ENCODE results near the gene AIPL1.

Gene AIPL1

DNA sequence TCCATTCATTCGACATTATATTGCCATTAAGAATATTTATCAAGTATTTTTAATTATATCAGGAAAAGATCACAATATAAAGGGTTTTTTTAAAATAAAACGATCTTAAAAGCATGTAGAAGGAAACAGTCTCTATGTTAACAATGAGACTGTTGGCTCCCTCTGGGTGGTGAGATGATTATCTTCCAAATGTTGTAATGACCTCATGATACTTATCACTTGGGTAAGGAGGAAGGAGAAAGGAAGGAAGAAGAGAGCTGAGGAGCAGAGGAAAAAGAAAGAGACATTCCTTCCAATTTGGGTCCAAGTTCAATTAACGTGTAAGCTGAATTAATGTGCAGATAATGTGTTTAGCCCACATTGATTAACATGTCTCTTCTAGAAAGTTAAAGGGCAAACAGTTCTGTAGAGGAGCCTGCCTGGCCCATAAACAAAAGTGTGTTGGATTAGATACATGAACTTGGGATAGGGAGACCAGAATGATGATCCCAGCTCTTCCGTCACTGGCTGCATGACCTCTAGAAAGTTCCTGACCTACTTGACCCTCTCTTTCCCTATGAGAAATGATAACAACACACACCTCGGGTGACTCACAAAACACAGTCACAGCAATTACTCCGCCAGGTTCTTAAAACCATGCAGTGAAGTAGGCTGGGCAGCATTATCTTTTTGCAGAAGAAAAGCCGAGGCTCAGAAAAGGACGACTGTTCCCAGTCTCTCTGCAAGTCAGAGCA, 41.3 kb upstream of the AIPL1 start:
- H3K36me3 ChIP-seq: no peaks in the 10 kb centered on the region
- no peak overlapping the region for H3K9ac ChIP-seq
- H3K27ac ChIP-seq: no peak overlapping the region
- no peaks in the 10 kb centered on the region for H3K9me3 ChIP-seq (replicated peaks in 1 of 11)
- no peak for TF ChIP-seq Cebpa-rat (IDR thresholded peaks at IDR 0.05)
- peaks cover 0 to 9% (median 0%) of the 10 kb centered on the region in 11 experiments; a peak in 4 of 22 replicates for H4K20me1 ChIP-seq
- peaks cover 6 to 28% (median 17%) of the 10 kb centered on the region in 10 experiments for H3K4me1 ChIP-seq
- peaks cover 0 to 7% (median 0%) of the 10 kb centered on the region in 11 experiments; a peak in 1 of 22 replicates for H3K27me3 ChIP-seq
- H3K4me3 ChIP-seq: no peak overlapping the region
- no peak overlapping the region for H3K4me2 ChIP-seq

DNA sequence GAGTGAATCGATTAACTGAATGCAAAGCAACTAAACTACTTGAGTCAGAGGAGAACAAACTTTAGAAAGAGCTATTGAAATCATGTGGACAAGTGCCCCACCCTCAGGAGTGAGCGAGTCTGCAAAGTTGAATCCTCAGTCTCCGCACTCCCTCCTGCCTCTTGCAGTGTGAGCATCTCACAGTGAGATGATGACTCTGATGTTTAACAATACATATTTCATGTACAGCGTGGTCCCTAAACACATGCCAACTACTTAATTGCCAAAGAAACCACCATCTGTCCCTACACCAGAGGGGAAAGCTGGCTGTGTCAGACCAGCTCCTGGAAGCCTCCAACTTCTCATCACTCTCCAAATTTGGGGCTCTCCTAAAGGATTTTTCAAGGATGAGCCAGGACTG, 40.5 kb upstream of the AIPL1 start:
- Histone ChIP-seq H3K4me1 (peaks cover 12 to 36% (median 26%) of the 10 kb centered on the region in 10 experiments), H4K20me1 (peaks cover 0 to 9% (median 0%) of the 10 kb centered on the region in 11 experiments; a peak in 4 of 22 replicates), H3K4me3 (no peak overlapping the region), H3K9ac (no peak overlapping the region), H3K27ac (no peak overlapping the region), H3K27me3 (peaks cover 0 to 3% (median 0%) of the 10 kb centered on the region in 11 experiments; a peak in 1 of 22 replicates), H3K4me2 (no peak overlapping the region), H3K9me3 (replicated peaks in 1 of 11) (no peaks in the 10 kb centered on the region), H3K36me3 (no peaks in the 10 kb centered on the region)
- no peak for TF ChIP-seq Cebpa-rat (IDR thresholded peaks at IDR 0.05)

DNA sequence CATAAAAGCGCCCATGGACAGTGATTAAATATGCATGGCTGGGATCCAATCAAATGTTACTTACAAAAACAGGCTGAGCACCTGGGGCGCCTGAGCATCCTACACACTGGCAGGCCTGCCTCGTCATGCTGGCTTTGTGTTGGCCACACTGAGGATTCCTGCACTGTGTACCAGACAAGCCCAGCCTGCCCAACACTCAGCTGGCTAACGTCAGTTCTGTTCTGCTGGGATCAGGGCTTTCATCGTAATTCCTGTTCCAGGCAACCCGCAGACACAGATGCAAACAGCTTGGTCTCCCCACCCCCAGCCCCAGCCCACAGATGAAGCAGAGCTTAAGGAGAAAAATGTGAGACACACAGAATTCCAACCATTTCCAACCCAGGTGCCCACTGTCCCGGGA, 40.0 kb upstream of the AIPL1 start:
- Histone ChIP-seq H3K4me3 (no peak overlapping the region), H3K9me3 (replicated peaks in 1 of 11) (no peaks in the 10 kb centered on the region), H3K36me3 (no peaks in the 10 kb centered on the region), H4K20me1 (peaks cover 0 to 9% (median 0%) of the 10 kb centered on the region in 11 experiments; a peak in 2 of 22 replicates), H3K4me1 (peaks cover 12 to 39% (median 26%) of the 10 kb centered on the region in 10 experiments), H3K4me2 (no peak overlapping the region), H3K27ac (no peak overlapping the region), H3K9ac (no peak overlapping the region), H3K27me3 (no peaks in the 10 kb centered on the region)
- no peak for TF ChIP-seq Cebpa-rat (IDR thresholded peaks at IDR 0.05)

- Histone ChIP-seq H3K4me3 (no peak overlapping the region), H3K4me2 (no peak overlapping the region), H3K27me3 (no peaks in the 10 kb centered on the region), H3K27ac (no peak overlapping the region), H4K20me1 (peaks cover 0 to 9% (median 0%) of the 10 kb centered on the region in 11 experiments; a peak in 2 of 22 replicates), H3K9ac (no peak overlapping the region), H3K36me3 (no peaks in the 10 kb centered on the region), H3K9me3 (replicated peaks in 1 of 11) (no peaks in the 10 kb centered on the region), H3K4me1 (peaks cover 12 to 39% (median 26%) of the 10 kb centered on the region in 10 experiments)
- TF ChIP-seq Cebpa-rat (IDR thresholded peaks at IDR 0.05): no peak
Observed at GRCh38 chr17:6474376-6474775, 39.5 kb upstream of the AIPL1 start.

DNA sequence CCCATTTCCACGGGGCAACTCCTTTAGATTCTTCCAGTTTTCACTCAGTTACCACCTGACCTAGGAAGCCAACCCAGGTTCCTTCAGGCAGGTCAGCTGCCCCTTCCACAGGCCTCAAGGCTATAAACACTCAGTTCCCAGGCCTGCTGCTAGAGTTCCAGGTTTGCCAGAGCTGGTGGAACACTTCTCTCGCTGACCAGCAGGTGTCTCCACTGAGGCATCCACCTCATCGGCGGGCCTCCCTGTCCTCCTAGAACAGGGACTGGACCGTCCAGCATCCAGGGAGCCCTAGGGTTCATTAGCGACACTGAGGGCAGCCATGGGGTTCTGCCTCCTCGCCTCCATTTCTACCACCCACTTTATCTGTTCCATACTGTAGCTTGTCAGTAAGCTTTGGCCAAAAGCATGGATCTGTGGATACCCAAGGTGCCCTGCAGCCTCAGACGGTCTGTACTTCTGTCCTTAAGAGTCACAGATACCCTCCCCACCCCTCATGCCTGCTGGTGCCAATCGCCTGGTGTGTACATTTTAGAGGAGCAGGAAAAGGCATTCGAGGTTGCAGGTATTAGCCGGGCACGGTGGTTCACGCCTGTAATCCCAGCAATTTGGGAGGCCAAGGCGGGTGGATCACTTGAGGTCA, 38.3 kb upstream of the AIPL1 start:
- Histone ChIP-seq H3K9ac (no peak overlapping the region), H3K4me1 (peaks cover 12 to 39% (median 26%) of the 10 kb centered on the region in 10 experiments), H3K27me3 (no peaks in the 10 kb centered on the region), H3K9me3 (replicated peaks in 1 of 11) (no peaks in the 10 kb centered on the region), H3K27ac (no peak overlapping the region), H3K4me2 (0 out of 22 replicates have a peak overlapping the region, but pooled peaks of 2 of the 11 experiments have one; percentile 15 to 17), H4K20me1 (peaks cover 0 to 9% (median 0%) of the 10 kb centered on the region in 11 experiments; a peak in 1 of 22 replicates), H3K36me3 (no peaks in the 10 kb centered on the region), H3K4me3 (no peak overlapping the region)
- no peak for TF ChIP-seq Cebpa-rat (IDR thresholded peaks at IDR 0.05)

GRCh38 chr17:6472517-6472916, 37.6 kb upstream of the AIPL1 start:
- Histone ChIP-seq H4K20me1 (peaks cover 0 to 9% (median 0%) of the 10 kb centered on the region in 11 experiments; a peak in 1 of 22 replicates), H3K36me3 (no peaks in the 10 kb centered on the region), H3K4me1 (peaks cover 12 to 39% (median 26%) of the 10 kb centered on the region in 10 experiments), H3K27ac (no peak overlapping the region), H3K4me2 (peak overlapping the region in 6 of 11 experiments; percentile 0 to 69 (median 60); a peak in 6 of 22 replicates), H3K27me3 (no peaks in the 10 kb centered on the region), H3K9me3 (replicated peaks in 1 of 11) (peaks cover 0 to 2% (median 0%) of the 10 kb centered on the region in 11 experiments; a peak in 1 of 22 replicates), H3K9ac (peak overlapping the region in 1 of 11 experiments; percentile 12; a peak in 1 of 22 replicates), H3K4me3 (no peak overlapping the region)
- TF ChIP-seq Cebpa-rat (IDR thresholded peaks at IDR 0.05): no peak

- Histone ChIP-seq H3K27ac (peak overlapping the region in 1 of 11 experiments; percentile 42; a peak in 1 of 22 replicates), H3K4me3 (no peak overlapping the region), H3K4me2 (peak overlapping the region; percentile 15 to 69 (median 56))
Observed at GRCh38 chr17:6471531-6472465, 36.9 kb upstream of the AIPL1 start.

More at GRCh38 chr17:6471531-6472465, 36.9 kb upstream of the AIPL1 start:
- no peak for TF ChIP-seq Cebpa-rat (IDR thresholded peaks at IDR 0.05)
- Histone ChIP-seq H3K27me3 (no peaks in the 10 kb centered on the region), H3K9me3 (replicated peaks in 1 of 11) (peaks cover 0 to 4% (median 0%) of the 10 kb centered on the region in 11 experiments; a peak in 2 of 22 replicates), H4K20me1 (peaks cover 0 to 9% (median 0%) of the 10 kb centered on the region in 11 experiments; a peak in 1 of 22 replicates), H3K9ac (peak overlapping the region in 2 of 11 experiments; percentile 11 to 16; a peak in 1 of 22 replicates), H3K4me1 (peaks cover 12 to 34% (median 21%) of the 10 kb centered on the region in 10 experiments), H3K36me3 (no peaks in the 10 kb centered on the region)
